Liver (tissue), 9 donors: ENCODE data around the gene PLA2G6. TPM values are rescaled to one million over a fixed set of nuclear protein-coding genes. Genes with fewer than 3 reads are reported as not detected.

Experiments
- DNase-seq: peaks from one replicate; pipeline ENCODE4 v3.0.0-alpha.2; 2017; ENCODE audit warnings: low spot score
- H3K27ac ChIP-seq, 2 donors: one replicate each; pipeline ENCODE4 v1.7.0; 2013; ENCODE audit warnings: inconsistent platforms in 2 of 2, low read length in 2 of 2, control low read depth in 1 of 2, low read depth in 1 of 2, mild to moderate bottlenecking in 1 of 2
- H3K27me3 ChIP-seq, 4 donors: one replicate each; pipeline versions ENCODE4 v1.6.1 to v1.7.0; 2013; ENCODE audit warnings: low read length in 3 of 4, inconsistent platforms in 1 of 4, mild to moderate bottlenecking in 1 of 4, moderate library complexity in 1 of 4; ENCODE audit not compliant: control insufficient read depth in 4 of 4, insufficient read depth in 4 of 4
- H3K36me3 ChIP-seq, 4 donors: one replicate each; pipeline versions ENCODE4 v1.6.1 to v1.7.0; 2013; ENCODE audit warnings: low read length in 3 of 4, mild to moderate bottlenecking in 3 of 4, low read depth in 1 of 4, moderate library complexity in 1 of 4; ENCODE audit not compliant: control insufficient read depth in 4 of 4, insufficient read depth in 3 of 4
- H3K4me1 ChIP-seq, 4 donors: one replicate each; pipeline versions ENCODE4 v1.6.1 to v1.7.0; 2013; ENCODE audit warnings: low read length in 3 of 4, mild to moderate bottlenecking in 3 of 4, moderate library complexity in 1 of 4; ENCODE audit not compliant: control insufficient read depth in 4 of 4, insufficient read depth in 4 of 4
- H3K4me3 ChIP-seq, 3 donors: one replicate each; pipeline versions ENCODE4 v1.6.1 to v1.7.0; 2013; ENCODE audit warnings: low read length in 3 of 3, control low read depth in 1 of 3, low read depth in 1 of 3, mild to moderate bottlenecking in 1 of 3
- H3K9ac ChIP-seq, 2 donors: one replicate each; pipeline ENCODE4 v1.7.0; 2013; ENCODE audit warnings: low read length in 2 of 2, mild to moderate bottlenecking in 2 of 2, moderate library complexity in 2 of 2, control low read depth in 1 of 2, low read depth in 1 of 2
- H3K9me3 ChIP-seq, 4 donors: one replicate each; pipeline versions ENCODE4 v1.6.1 to v1.7.0; 2013; ENCODE audit warnings: low read length in 3 of 4; ENCODE audit not compliant: control insufficient read depth in 4 of 4
- ATF3 ChIP-seq: IDR thresholded peaks from 2 replicates; pipeline ENCODE4 v1.6.1; 2016; ENCODE audit warnings: antibody characterized with exemption
- CTCF ChIP-seq: fragments of 150-350 bp; IDR thresholded peaks from 2 replicates; pipeline ENCODE4 v1.5.1; 2017; ENCODE audit warnings: improper control_type of control experiment, low read depth, low read length; ENCODE audit not compliant: missing input control
- EGR1 ChIP-seq, 2 donors: IDR thresholded peaks; 2 replicates each; pipeline ENCODE4 v1.6.1; 2016 to 2018; ENCODE audit warnings: antibody characterized with exemption in 2 of 2, low read depth in 2 of 2
- FOXA1 ChIP-seq: IDR thresholded peaks from 2 replicates; pipeline ENCODE4 v1.6.1; 2016; ENCODE audit warnings: antibody characterized with exemption
- FOXA2 ChIP-seq: IDR thresholded peaks from 2 replicates; pipeline ENCODE4 v1.6.1; 2016; ENCODE audit warnings: antibody characterized with exemption
- GABPA ChIP-seq, 2 donors: IDR thresholded peaks in 1 of 2; conservative IDR thresholded peaks in 1 of 2; 2 replicates each; pipeline ENCODE4 v1.6.1; 2016; ENCODE audit warnings: antibody characterized with exemption in 2 of 2, mild to moderate bottlenecking in 1 of 2, moderate library complexity in 1 of 2
- HNF4A ChIP-seq, 2 donors: conservative IDR thresholded peaks; 2 replicates each; pipeline ENCODE4 v1.6.1; 2016; ENCODE audit warnings: antibody characterized with exemption in 2 of 2, mild to moderate bottlenecking in 2 of 2
- HNF4G ChIP-seq: IDR thresholded peaks from 2 replicates; pipeline ENCODE4 v1.6.1; 2016; ENCODE audit warnings: antibody characterized with exemption
- JUND ChIP-seq, 2 donors: IDR thresholded peaks; 2 replicates each; pipeline ENCODE4 v1.6.1; 2016; ENCODE audit warnings: antibody characterized with exemption in 2 of 2
- MAX ChIP-seq: IDR thresholded peaks from 2 replicates; pipeline ENCODE4 v1.6.1; 2016; ENCODE audit warnings: antibody characterized with exemption
- NR2F2 ChIP-seq: IDR thresholded peaks from 2 replicates; pipeline ENCODE4 v1.6.1; 2016; ENCODE audit warnings: antibody characterized with exemption
- RAD21 ChIP-seq, 2 donors: IDR thresholded peaks; 2 replicates each; pipeline ENCODE4 v1.6.1; 2016; ENCODE audit warnings: antibody characterized with exemption in 2 of 2, mild to moderate bottlenecking in 2 of 2
- REST ChIP-seq: IDR thresholded peaks from 2 replicates; pipeline ENCODE4 v1.6.1; 2016; ENCODE audit warnings: antibody characterized with exemption, mild to moderate bottlenecking
- RXRA ChIP-seq, 2 donors: IDR thresholded peaks; 2 replicates each; pipeline ENCODE4 v1.6.1; 2017 to 2018; ENCODE audit warnings: antibody characterized with exemption in 2 of 2, mild to moderate bottlenecking in 1 of 2
- SP1 ChIP-seq: IDR thresholded peaks from 2 replicates; pipeline ENCODE4 v1.6.1; 2018; ENCODE audit warnings: antibody characterized with exemption, mild to moderate bottlenecking
- TAF1 ChIP-seq: conservative IDR thresholded peaks from 2 replicates; pipeline ENCODE4 v1.6.1; 2016; ENCODE audit warnings: antibody characterized with exemption, mild to moderate bottlenecking
- YY1 ChIP-seq: IDR thresholded peaks from 2 replicates; pipeline ENCODE4 v1.6.1; 2016; ENCODE audit warnings: antibody characterized with exemption, mild to moderate bottlenecking
- ZBTB33 ChIP-seq: IDR thresholded peaks from 2 replicates; pipeline ENCODE4 v1.6.1; 2016; ENCODE audit warnings: antibody characterized with exemption
- WGBS: extraction: QIAGEN DNeasy Blood & Tissue Kit; methylation state at CpG from one replicate; pipeline ENCODE4 v1.1.7; 2013; 5-methylcytosine and 5-hydroxymethylcytosine counted together
- polyA plus RNA-seq, 2 donors: library from polyadenylated mRNA; stranded (reverse) in 1 of 2; unstranded in 1 of 2; fragments of 200-250 nt in 1 of 2; fragments of >200 nt in 1 of 2; fragmentation: Nextera tagmentation in 1 of 2; extraction: Ambion mirVana in 1 of 2; gene quantifications; one replicate each; pipeline versions ENCODE4 v1.2.1 to v1.2.3, GENCODE V29; 2013 to 2015
- total RNA-seq, 2 donors: library from RNA; depleted of rRNA; stranded (reverse); fragments of >200 nt; gene quantifications; one replicate each; pipeline ENCODE4 v1.2.3, GENCODE V29; 2014
- donor health status: healthy.
- donor health status: healthy.
- donor health status: healthy.
- donor health status: healthy.
- donor health status: healthy.

Gene PLA2G6
- total and polyA plus RNA-seq, 4 donors: 5.7 to 9.0 (median 7.2) TPM

GRCh38 chr22:38203855-38204514, 22.4 kb upstream of the PLA2G6 start:
- Histone ChIP-seq H3K9me3 (no peaks in the 10 kb centered on the region), H3K4me3 (peak overlapping the region in 1 of 3 donors; percentile 94), H3K36me3 (no peaks in the 10 kb centered on the region), H3K9ac (peak overlapping the region in 1 of 2 donors; percentile 91), H3K4me1 (peaks cover 0 to 7% (median 3%) of the 10 kb centered on the region in 4 donors), H3K27ac (peak overlapping the region; percentile 29 to 99), H3K27me3 (no peaks in the 10 kb centered on the region)
- no peak for DNase-seq
- WGBS: 94% methylated on average over 3 of the region's 3 CpGs
- TF ChIP-seq RAD21 (IDR thresholded peaks at IDR 0.05) (no peak), HNF4G (no peak), YY1 (no peak), SP1 (no peak), FOXA1 (no peak), JUND (IDR thresholded peaks at IDR 0.05) (no peak), GABPA (IDR thresholded peaks at IDR 0.05 in 1 of 2, conservative IDR thresholded peaks at IDR 0.05 in 1 of 2) (no peak), MAX (no peak), RXRA (IDR thresholded peaks at IDR 0.05) (no peak), EGR1 (IDR thresholded peaks at IDR 0.05; ENCODE audit: low read depth in 2 of 2) (no peak), HNF4A (conservative IDR thresholded peaks at IDR 0.05) (no peak), ATF3 (no peak), ZBTB33 (no peak), FOXA2 (no peak), TAF1 (no peak), CTCF (no peak), NR2F2 (no peak), REST (no peak)
